Testis (tissue), 3 donors: Measurements from ENCODE around the gene SPI1. TPM values are rescaled to one million over a fixed set of nuclear protein-coding genes. Genes with fewer than 3 reads are reported as not detected.

ENCODE experiments used
- DNase-seq: peaks from one replicate; pipeline ENCODE4 v3.0.0-alpha.2; 2019
- H3K27ac ChIP-seq, 2 donors: fragments of 200-600 bp; sonication (generic); one replicate each; pipeline ENCODE4 v1.5.1; 2019
- H3K27me3 ChIP-seq: fragments of 200-600 bp; sonication (generic); one replicate; pipeline ENCODE4 v1.5.1; 2019
- H3K36me3 ChIP-seq: fragments of 200-600 bp; sonication (generic); one replicate; pipeline ENCODE4 v1.5.1; 2017; ENCODE audit warnings: low read depth; ENCODE audit errors: missing control alignments
- H3K4me1 ChIP-seq: fragments of 200-600 bp; sonication (generic); one replicate; pipeline ENCODE4 v1.5.1; 2019
- H3K4me3 ChIP-seq, 2 donors: fragments of 200-600 bp; sonication (generic); one replicate each; pipeline ENCODE4 v1.5.1; 2017 to 2019
- H3K9me3 ChIP-seq: fragments of 200-600 bp; sonication (generic); one replicate; pipeline ENCODE4 v1.5.1; 2017
- CTCF ChIP-seq, 3 experiments: fragments of 450-650 bp in 2 of 3; fragments of 200-600 bp in 1 of 3; sonication (generic) in 1 of 3; IDR thresholded peaks; one replicate each; pipeline ENCODE4 v1.5.1; 2016 to 2019; ENCODE audit warnings: antibody characterized with exemption in 3 of 3, mild to moderate bottlenecking in 2 of 3, moderate library complexity in 1 of 3
- POLR2A ChIP-seq: fragments of 450-650 bp; IDR thresholded peaks from one replicate; pipeline ENCODE4 v1.6.1; 2017; ENCODE audit warnings: antibody characterized with exemption, mild to moderate bottlenecking, moderate library complexity
- WGBS, 2 donors: methylation state at CpG; one replicate each; pipeline ENCODE4 v1.1.5; 2018; 5-methylcytosine and 5-hydroxymethylcytosine counted together
- intact Hi-C: fragments of 100-400 bp; cut with DNase I; formaldehyde crosslinking; loops from one replicate; pipeline ENCODE4 v1.15.1; 2023; ENCODE audit warnings: low total_unique reads
- polyA plus RNA-seq: library from polyadenylated mRNA; stranded (reverse); fragments of 350-450 nt; fragmentation: Illumina TruSeq; extraction: RNeasy Lipid Tissue Mini Kit (QIAGEN cat#74804); gene quantifications from one replicate; pipeline ENCODE4 v1.2.3, GENCODE V29; 2014; ENCODE audit warnings: low read depth, low replicate concordance; ENCODE audit not compliant: insufficient read depth
- total RNA-seq, 2 donors: library from RNA; depleted of rRNA; stranded (reverse); fragments of >200 nt; gene quantifications; one replicate each; pipeline ENCODE4 v1.2.3, GENCODE V29; 2016

The SPI1 gene
- total and polyA plus RNA-seq, 3 donors from 2014 or later = 4.6 to 16.3 (median 7.4) TPM

- intact Hi-C loops = loop anchor here (10.0 kb wide), 2 partner anchors 194 to 464 kb away; no protein-coding TSS in a partner anchor
- H3K36me3 ChIP-seq = no peaks in the 10 kb centered on the region
- H3K9me3 ChIP-seq = no peaks in the 10 kb centered on the region
- TF ChIP-seq POLR2A (no peak), CTCF (IDR thresholded peaks at IDR 0.05) (no peak)
- H3K27ac ChIP-seq = no peak overlapping the region
- H3K27me3 ChIP-seq = no peaks in the 10 kb centered on the region
- no peak for DNase-seq
- no peak overlapping the region for H3K4me3 ChIP-seq
- 80 to 88% methylated on average over 1 to 14 of the region's 14 CpGs for WGBS, 2 donors
- no peaks in the 10 kb centered on the region for H3K4me1 ChIP-seq
These were observed 19.7 kb downstream of the SPI1 start for GRCh38 chr11:47358731-47359051.

GRCh38 chr11:47357985-47358730 is 20.2 kb downstream of the SPI1 start:
- no peak for DNase-seq
- intact Hi-C loops = loop anchor here (10.0 kb wide), 2 partner anchors 193 to 463 kb away; no protein-coding TSS in a partner anchor
- H3K36me3 ChIP-seq = no peaks in the 10 kb centered on the region
- TF ChIP-seq POLR2A (no peak), CTCF (IDR thresholded peaks at IDR 0.05) (no peak)
- no peak overlapping the region for H3K4me3 ChIP-seq
- no peak overlapping the region for H3K27ac ChIP-seq
- no peaks in the 10 kb centered on the region for H3K9me3 ChIP-seq
- H3K4me1 ChIP-seq = no peaks in the 10 kb centered on the region
- no peaks in the 10 kb centered on the region for H3K27me3 ChIP-seq
- 77 to 88% methylated on average over 6 of the region's 6 CpGs for WGBS, 2 donors

GRCh38 chr11:47356998-47357329 is 21.4 kb downstream of the SPI1 start:
- TF ChIP-seq CTCF (IDR thresholded peaks at IDR 0.05) = no peak
- no peak for TF ChIP-seq POLR2A
- no peaks in the 10 kb centered on the region for H3K27me3 ChIP-seq
- no peak overlapping the region for H3K4me3 ChIP-seq
- no peaks in the 10 kb centered on the region for H3K4me1 ChIP-seq
- H3K36me3 ChIP-seq = no peaks in the 10 kb centered on the region
- intact Hi-C loops = loop anchor here (10.0 kb wide), 2 partner anchors 192 to 462 kb away; no protein-coding TSS in a partner anchor
- no peak for DNase-seq
- no peak overlapping the region for H3K27ac ChIP-seq
- no peaks in the 10 kb centered on the region for H3K9me3 ChIP-seq
- 65 to 85% methylated on average over 1 of the region's 1 CpG for WGBS, 2 donors

- WGBS, 2 donors = 62 to 77% methylated on average over 9 of the region's 9 CpGs
- H3K27ac ChIP-seq = no peak overlapping the region
These were observed 22.0 kb downstream of the SPI1 start for GRCh38 chr11:47356129-47356997.

More at GRCh38 chr11:47356129-47356997, 22.0 kb downstream of the SPI1 start:
- Histone ChIP-seq H3K36me3 (no peaks in the 10 kb centered on the region), H3K27me3 (no peaks in the 10 kb centered on the region), H3K4me1 (peaks cover 4% of the 10 kb centered on the region), H3K4me3 (peak overlapping the region in 1 of 2 donors; percentile 56), H3K9me3 (no peaks in the 10 kb centered on the region)
- intact Hi-C loops = loop anchor here (10.0 kb wide), 2 partner anchors 192 to 462 kb away; no protein-coding TSS in a partner anchor
- no peak for DNase-seq
- TF ChIP-seq POLR2A (no peak), CTCF (IDR thresholded peaks at IDR 0.05) (no peak)
